Astrocyte (in vitro differentiated cells and primary cell): ENCODE measurements around the gene STAU1.

Experiments used
- CTCF ChIP-seq: IDR thresholded peaks from 2 replicates; pipeline ENCODE4 v1.5.1; 2011; ENCODE audit warnings: low read depth, mild to moderate bottlenecking, inconsistent platforms, low read length, moderate library complexity; ENCODE audit not compliant: insufficient read depth
- EZH2 ChIP-seq: IDR thresholded peaks from 2 replicates; pipeline ENCODE4 v1.6.1; 2012; ENCODE audit warnings: mild to moderate bottlenecking, low read length, inconsistent platforms; ENCODE audit not compliant: insufficient read depth

- TF ChIP-seq CTCF = no peak
- no peak for TF ChIP-seq EZH2
These were observed 91.0 kb downstream of the STAU1 start for GRCh38 chr20:49097159-49097558.
